Measurements from ENCODE around the gene MSH2. TPM values are rescaled to one million over a fixed set of nuclear protein-coding genes. Genes with fewer than 3 reads are reported as not detected.

Gene MSH2
- total RNA-seq, 1 donor = 14.5 TPM

GRCh38 chr2:47386551-47386950 is 16.4 kb upstream of the MSH2 start:
- no peaks in the 10 kb centered on the region for H3K79me2 ChIP-seq (ENCODE audit: insufficient read depth, low read length)
- TF ChIP-seq, protein P1, sequence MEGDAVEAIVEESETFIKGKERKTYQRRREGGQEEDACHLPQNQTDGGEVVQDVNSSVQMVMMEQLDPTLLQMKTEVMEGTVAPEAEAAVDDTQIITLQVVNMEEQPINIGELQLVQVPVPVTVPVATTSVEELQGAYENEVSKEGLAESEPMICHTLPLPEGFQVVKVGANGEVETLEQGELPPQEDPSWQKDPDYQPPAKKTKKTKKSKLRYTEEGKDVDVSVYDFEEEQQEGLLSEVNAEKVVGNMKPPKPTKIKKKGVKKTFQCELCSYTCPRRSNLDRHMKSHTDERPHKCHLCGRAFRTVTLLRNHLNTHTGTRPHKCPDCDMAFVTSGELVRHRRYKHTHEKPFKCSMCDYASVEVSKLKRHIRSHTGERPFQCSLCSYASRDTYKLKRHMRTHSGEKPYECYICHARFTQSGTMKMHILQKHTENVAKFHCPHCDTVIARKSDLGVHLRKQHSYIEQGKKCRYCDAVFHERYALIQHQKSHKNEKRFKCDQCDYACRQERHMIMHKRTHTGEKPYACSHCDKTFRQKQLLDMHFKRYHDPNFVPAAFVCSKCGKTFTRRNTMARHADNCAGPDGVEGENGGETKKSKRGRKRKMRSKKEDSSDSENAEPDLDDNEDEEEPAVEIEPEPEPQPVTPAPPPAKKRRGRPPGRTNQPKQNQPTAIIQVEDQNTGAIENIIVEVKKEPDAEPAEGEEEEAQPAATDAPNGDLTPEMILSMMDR (IDR thresholded peaks at IDR 0.05; ENCODE audit: extremely low read depth, low read depth, low read length) = no peak
- H3K4me2 ChIP-seq (ENCODE audit: insufficient read depth, low read length) = no peak overlapping the region
- no peaks in the 10 kb centered on the region for H3K9me3 ChIP-seq (ENCODE audit: low read depth, low read length)
- no peak overlapping the region for H2AFZ ChIP-seq (ENCODE audit: low read length)
- peaks cover 6% of the 10 kb centered on the region for H3K27me3 ChIP-seq (ENCODE audit: insufficient read depth, low read length)
- no peaks in the 10 kb centered on the region for H3K4me1 ChIP-seq (ENCODE audit: insufficient read depth, low read length)
- peaks cover 2% of the 10 kb centered on the region for H4K20me1 ChIP-seq (ENCODE audit: insufficient read depth, low read length)
- no peak for DNase-seq (ENCODE audit: insufficient read length, low spot score, missing footprints)
- H3K36me3 ChIP-seq (ENCODE audit: insufficient read depth, low read length) = no peaks in the 10 kb centered on the region
- no peak overlapping the region for H3K27ac ChIP-seq (ENCODE audit: low read depth, low read length)
- no peak overlapping the region for H3K4me3 ChIP-seq (ENCODE audit: insufficient read depth, low read length)

DNA sequence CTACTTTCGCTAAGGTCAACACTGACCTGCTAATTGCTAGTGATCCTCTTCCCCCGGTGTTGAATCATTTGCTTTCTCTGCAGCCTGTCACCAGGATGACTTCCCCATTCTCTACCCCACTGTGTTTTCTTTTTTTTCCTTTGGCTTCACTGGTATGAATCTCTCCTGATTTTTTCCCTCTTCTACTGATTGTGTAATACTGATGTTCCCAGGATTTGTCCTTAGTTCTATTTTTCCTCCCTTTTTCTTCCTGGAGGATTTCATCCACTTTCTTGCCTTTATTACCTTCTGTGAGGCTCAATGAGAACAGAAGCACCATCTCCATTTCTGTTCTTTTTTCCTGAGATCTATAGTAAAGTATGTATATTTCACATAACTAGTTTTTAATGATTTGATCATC is 14.1 kb upstream of the MSH2 start:
- no peaks in the 10 kb centered on the region for H3K36me3 ChIP-seq (ENCODE audit: insufficient read depth, low read length)
- no peaks in the 10 kb centered on the region for H3K79me2 ChIP-seq (ENCODE audit: insufficient read depth, low read length)
- no peak overlapping the region for H3K4me2 ChIP-seq (ENCODE audit: insufficient read depth, low read length)
- H2AFZ ChIP-seq (ENCODE audit: low read length) = no peak overlapping the region
- no peak overlapping the region for H3K4me3 ChIP-seq (ENCODE audit: insufficient read depth, low read length)
- no peak for DNase-seq (ENCODE audit: insufficient read length, low spot score, missing footprints)
- TF ChIP-seq, protein P1 (IDR thresholded peaks at IDR 0.05; ENCODE audit: extremely low read depth, low read depth, low read length) = no peak
- no peak overlapping the region for H3K27ac ChIP-seq (ENCODE audit: low read depth, low read length)
- peaks cover 2% of the 10 kb centered on the region for H4K20me1 ChIP-seq (ENCODE audit: insufficient read depth, low read length)
- no peaks in the 10 kb centered on the region for H3K4me1 ChIP-seq (ENCODE audit: insufficient read depth, low read length)
- H3K27me3 ChIP-seq (ENCODE audit: insufficient read depth, low read length) = peaks cover 6% of the 10 kb centered on the region
- no peaks in the 10 kb centered on the region for H3K9me3 ChIP-seq (ENCODE audit: low read depth, low read length)

GRCh38 chr2:47389692-47390091 is 13.3 kb upstream of the MSH2 start:
- Histone ChIP-seq H4K20me1 (ENCODE audit: insufficient read depth, low read length) (peaks cover 2% of the 10 kb centered on the region), H2AFZ (ENCODE audit: low read length) (no peak overlapping the region), H3K36me3 (ENCODE audit: insufficient read depth, low read length) (no peaks in the 10 kb centered on the region), H3K79me2 (ENCODE audit: insufficient read depth, low read length) (no peaks in the 10 kb centered on the region), H3K9me3 (ENCODE audit: low read depth, low read length) (no peaks in the 10 kb centered on the region), H3K4me3 (ENCODE audit: insufficient read depth, low read length) (no peak overlapping the region), H3K4me1 (ENCODE audit: insufficient read depth, low read length) (no peaks in the 10 kb centered on the region), H3K27ac (ENCODE audit: low read depth, low read length) (no peak overlapping the region), H3K27me3 (ENCODE audit: insufficient read depth, low read length) (peaks cover 6% of the 10 kb centered on the region), H3K4me2 (ENCODE audit: insufficient read depth, low read length) (no peak overlapping the region)
- TF ChIP-seq, protein P1 (IDR thresholded peaks at IDR 0.05; ENCODE audit: extremely low read depth, low read depth, low read length) = no peak
- no peak for DNase-seq (ENCODE audit: insufficient read length, low spot score, missing footprints)

GRCh38 chr2:47401789-47402554 is 984 bp upstream of the MSH2 start:
- TF ChIP-seq, protein P1 (IDR thresholded peaks at IDR 0.05; ENCODE audit: extremely low read depth, low read depth, low read length) = no peak
- DNase-seq (ENCODE audit: insufficient read length, low spot score, missing footprints) = no peak
- no peaks in the 10 kb centered on the region for H3K27me3 ChIP-seq (ENCODE audit: insufficient read depth, low read length)
- H3K36me3 ChIP-seq (ENCODE audit: insufficient read depth, low read length) = no peaks in the 10 kb centered on the region
- H3K27ac ChIP-seq (ENCODE audit: low read depth, low read length) = no peak overlapping the region
- peaks cover 13% of the 10 kb centered on the region for H3K4me1 ChIP-seq (ENCODE audit: insufficient read depth, low read length)
- peaks cover under 1% of the 10 kb centered on the region for H4K20me1 ChIP-seq (ENCODE audit: insufficient read depth, low read length)
- H2AFZ ChIP-seq (ENCODE audit: low read length) = peak overlapping the region; percentile 94
- H3K4me2 ChIP-seq (ENCODE audit: insufficient read depth, low read length) = peak overlapping the region; percentile 100
- no peaks in the 10 kb centered on the region for H3K9me3 ChIP-seq (ENCODE audit: low read depth, low read length)
- H3K4me3 ChIP-seq (ENCODE audit: insufficient read depth, low read length) = peak overlapping the region; percentile 86
- H3K79me2 ChIP-seq (ENCODE audit: insufficient read depth, low read length) = peaks cover 34% of the 10 kb centered on the region

Data from osteoblast (primary cell).